ENCODE data around the gene CHRND.

CHRND gene

DNA sequence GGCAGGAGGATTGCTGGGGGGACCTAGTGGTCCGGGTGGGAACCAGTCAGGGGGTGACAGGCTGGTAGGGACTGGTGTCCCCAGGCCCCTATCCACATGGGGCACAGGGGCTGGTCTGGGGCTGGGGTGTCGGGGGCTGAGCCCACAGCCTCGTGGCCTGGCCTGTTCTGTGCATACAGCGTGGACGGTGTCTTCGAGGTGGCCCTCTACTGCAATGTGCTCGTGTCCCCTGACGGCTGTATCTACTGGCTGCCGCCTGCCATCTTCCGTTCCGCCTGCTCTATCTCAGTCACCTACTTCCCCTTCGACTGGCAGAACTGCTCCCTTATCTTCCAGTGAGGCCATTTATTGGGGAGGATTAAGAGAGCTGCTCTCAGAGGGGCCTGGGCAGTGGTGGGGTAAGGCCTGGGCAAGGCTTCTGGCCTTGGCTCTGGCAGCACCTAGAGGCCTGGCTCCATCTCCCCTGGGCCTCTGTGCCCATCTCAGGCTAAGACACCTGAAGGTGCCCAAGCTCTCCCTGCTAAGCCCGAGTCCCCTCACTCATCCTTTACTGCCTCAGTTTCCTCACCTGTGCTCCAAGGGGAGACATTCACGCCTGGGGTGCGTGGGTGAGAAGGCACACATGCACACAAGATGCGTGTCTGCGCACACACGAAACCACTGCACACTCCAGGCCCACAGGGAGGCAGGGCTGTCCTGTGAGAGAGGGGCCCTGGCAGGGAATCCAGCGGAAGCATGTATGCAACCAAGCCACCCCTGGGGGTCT lies 15.4 kb downstream of the CHRND start:
- Histone ChIP-seq H3K23ac (ENCODE audit: low read depth, low read length, poor library complexity) (no peak overlapping the region), H3K4me2 (ENCODE audit: insufficient read depth, low read length, poor library complexity, severe bottlenecking) (no peak overlapping the region), H2BK12ac (ENCODE audit: low read length) (no peak overlapping the region), H2AK5ac (ENCODE audit: low read depth, low read length) (no peak overlapping the region), H3K14ac (ENCODE audit: low read length) (no peak overlapping the region), H4K8ac (ENCODE audit: low read depth, low read length) (no peak overlapping the region), H3K27me3 (ENCODE audit: control insufficient read depth in 3 of 3, insufficient read depth in 3 of 3, low read depth in 1 of 3, low read length in 3 of 3) (no peaks in the 10 kb centered on the region), H2BK5ac (ENCODE audit: low read length) (no peak overlapping the region), H4K91ac (ENCODE audit: low read depth, low read length, poor library complexity) (no peak overlapping the region), H3K36me3 (replicated peaks in 1 of 2; ENCODE audit: control insufficient read depth in 2 of 2, insufficient read depth in 2 of 2, low read length in 2 of 2) (peaks cover 5 to 15% of the 10 kb centered on the region in 2 donors), H3K79me1 (ENCODE audit: low read depth, low read length) (peaks cover 5% of the 10 kb centered on the region), H3K9me3 (replicated peaks in 1 of 2; ENCODE audit: control insufficient read depth in 2 of 2, insufficient read depth in 1 of 2, low read depth in 1 of 2, low read length in 2 of 2) (no peaks in the 10 kb centered on the region), H3K9ac (ENCODE audit: low read depth, low read length, poor library complexity) (no peak overlapping the region), H2AFZ (ENCODE audit: low read length) (no peak overlapping the region), H3K18ac (ENCODE audit: low read length) (no peak overlapping the region), H3K4ac (ENCODE audit: low read length) (no peak overlapping the region), H3K4me1 (ENCODE audit: control insufficient read depth in 2 of 2, insufficient read depth in 1 of 2, low read depth in 1 of 2, low read length in 2 of 2) (peaks cover 6 to 15% of the 10 kb centered on the region in 2 donors), H2BK15ac (ENCODE audit: low read length) (no peak overlapping the region), H2BK120ac (ENCODE audit: low read depth, low read length) (no peak overlapping the region), H3K4me3 (ENCODE audit: low read length in 2 of 2) (no peak overlapping the region), H3K27ac (replicated peaks; ENCODE audit: low read length) (no peak overlapping the region)
- no CpG with 5 or more reads among the region's 19 CpGs for WGBS, 2 donors (ENCODE audit: extremely low coverage in 2 of 2, insufficient read length in 2 of 2, insufficient replicate concordance in 1 of 2)
- DNase-seq (ENCODE audit: low spot score) = no peak

DNA sequence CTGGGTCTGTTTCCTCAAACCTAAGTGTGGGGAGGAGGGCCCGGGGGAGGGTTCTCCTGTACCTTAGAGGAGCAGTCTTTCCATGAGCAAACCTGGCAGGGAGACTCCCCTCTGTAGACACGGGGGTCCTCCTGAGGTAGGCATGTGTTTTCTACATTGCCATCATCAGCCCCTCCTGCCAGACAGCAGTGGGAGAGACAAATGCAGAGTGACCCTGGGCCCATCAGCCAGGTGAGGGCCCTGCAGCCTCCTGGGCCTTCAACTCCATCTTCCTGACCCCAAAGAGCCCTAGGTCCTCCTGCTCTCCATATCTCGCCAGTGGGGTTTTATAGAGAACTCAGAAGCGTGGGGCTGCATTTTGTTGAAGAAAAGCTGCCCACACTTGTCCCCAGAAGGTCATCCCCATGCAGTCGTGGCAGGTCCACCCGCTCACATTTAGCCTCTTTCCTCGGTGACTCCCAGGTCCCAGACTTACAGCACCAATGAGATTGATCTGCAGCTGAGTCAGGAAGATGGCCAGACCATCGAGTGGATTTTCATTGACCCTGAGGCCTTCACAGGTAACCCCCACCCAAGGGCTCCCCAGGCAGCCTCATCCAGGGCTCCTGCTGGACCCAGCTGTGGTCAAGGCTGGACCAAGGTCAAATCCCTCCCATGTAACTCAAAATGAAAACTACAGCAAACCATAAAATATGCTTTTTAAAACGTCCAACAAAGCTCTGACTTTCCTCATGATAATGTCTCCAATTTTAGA lies 16.2 kb downstream of the CHRND start:
- no peak overlapping the region for H2AFZ ChIP-seq (ENCODE audit: low read length)
- DNase-seq (ENCODE audit: low spot score) = no peak
- peaks cover 11 to 23% of the 10 kb centered on the region in 2 donors for H3K36me3 ChIP-seq (replicated peaks in 1 of 2; ENCODE audit: control insufficient read depth in 2 of 2, insufficient read depth in 2 of 2, low read length in 2 of 2)
- H3K23ac ChIP-seq (ENCODE audit: low read depth, low read length, poor library complexity) = no peak overlapping the region
- no CpG with 5 or more reads among the region's 9 CpGs for whole genome bisulfite sequencing, 2 donors (ENCODE audit: extremely low coverage in 2 of 2, insufficient read length in 2 of 2, insufficient replicate concordance in 1 of 2)
- H3K4me3 ChIP-seq (ENCODE audit: low read length in 2 of 2) = no peak overlapping the region
- no peak overlapping the region for H2BK120ac ChIP-seq (ENCODE audit: low read depth, low read length)
- no peak overlapping the region for H2AK5ac ChIP-seq (ENCODE audit: low read depth, low read length)
- no peak overlapping the region for H3K4ac ChIP-seq (ENCODE audit: low read length)
- H2BK12ac ChIP-seq (ENCODE audit: low read length) = no peak overlapping the region
- H3K79me1 ChIP-seq (ENCODE audit: low read depth, low read length) = peaks cover 6% of the 10 kb centered on the region
- H3K18ac ChIP-seq (ENCODE audit: low read length) = peak overlapping the region; percentile 11
- H3K9ac ChIP-seq (ENCODE audit: low read depth, low read length, poor library complexity) = no peak overlapping the region
- H3K9me3 ChIP-seq (replicated peaks in 1 of 2; ENCODE audit: control insufficient read depth in 2 of 2, insufficient read depth in 1 of 2, low read depth in 1 of 2, low read length in 2 of 2) = no peaks in the 10 kb centered on the region
- no peak overlapping the region for H3K27ac ChIP-seq (replicated peaks; ENCODE audit: low read length)
- H4K91ac ChIP-seq (ENCODE audit: low read depth, low read length, poor library complexity) = no peak overlapping the region
- H4K8ac ChIP-seq (ENCODE audit: low read depth, low read length) = no peak overlapping the region
- H3K14ac ChIP-seq (ENCODE audit: low read length) = no peak overlapping the region
- no peak overlapping the region for H2BK5ac ChIP-seq (ENCODE audit: low read length)
- peaks cover 6 to 15% of the 10 kb centered on the region in 2 donors for H3K4me1 ChIP-seq (ENCODE audit: control insufficient read depth in 2 of 2, insufficient read depth in 1 of 2, low read depth in 1 of 2, low read length in 2 of 2)
- no peak overlapping the region for H2BK15ac ChIP-seq (ENCODE audit: low read length)
- no peaks in the 10 kb centered on the region for H3K27me3 ChIP-seq (ENCODE audit: control insufficient read depth in 3 of 3, insufficient read depth in 3 of 3, low read depth in 1 of 3, low read length in 3 of 3)
- H3K4me2 ChIP-seq (ENCODE audit: insufficient read depth, low read length, poor library complexity, severe bottlenecking) = no peak overlapping the region

DNA sequence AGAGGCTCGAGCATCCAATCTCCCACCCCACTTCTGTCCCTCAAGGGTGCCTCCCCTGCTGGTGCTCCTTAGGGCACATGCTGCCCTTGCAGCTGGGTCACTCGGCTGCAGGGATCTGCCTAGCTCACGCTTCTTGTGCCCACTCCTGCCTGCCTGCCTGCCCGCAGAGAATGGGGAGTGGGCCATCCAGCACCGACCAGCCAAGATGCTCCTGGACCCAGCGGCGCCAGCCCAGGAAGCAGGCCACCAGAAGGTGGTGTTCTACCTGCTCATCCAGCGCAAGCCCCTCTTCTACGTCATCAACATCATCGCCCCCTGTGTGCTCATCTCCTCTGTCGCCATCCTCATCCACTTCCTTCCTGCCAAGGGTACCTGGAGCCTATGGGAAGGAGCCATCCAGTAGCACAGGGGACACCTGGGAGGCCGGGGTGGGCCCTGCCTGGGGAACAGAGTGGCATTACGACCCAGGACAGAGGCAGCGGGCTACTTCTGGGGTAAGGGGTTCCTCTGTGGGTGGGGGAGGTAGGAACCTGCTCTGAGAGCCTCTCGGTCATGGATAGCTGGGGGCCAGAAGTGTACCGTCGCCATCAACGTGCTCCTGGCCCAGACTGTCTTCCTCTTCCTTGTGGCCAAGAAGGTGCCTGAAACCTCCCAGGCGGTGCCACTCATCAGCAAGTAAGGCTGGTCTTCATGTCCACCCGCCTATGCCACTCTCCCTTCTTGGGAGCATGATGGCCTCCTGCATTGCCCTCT lies 16.9 kb downstream of the CHRND start:
- Histone ChIP-seq H3K4ac (ENCODE audit: low read length) (no peak overlapping the region), H3K79me1 (ENCODE audit: low read depth, low read length) (peaks cover 6% of the 10 kb centered on the region), H2BK120ac (ENCODE audit: low read depth, low read length) (no peak overlapping the region), H2BK5ac (ENCODE audit: low read length) (no peak overlapping the region), H4K91ac (ENCODE audit: low read depth, low read length, poor library complexity) (no peak overlapping the region), H3K14ac (ENCODE audit: low read length) (no peak overlapping the region), H3K36me3 (replicated peaks in 1 of 2; ENCODE audit: control insufficient read depth in 2 of 2, insufficient read depth in 2 of 2, low read length in 2 of 2) (peaks cover 13 to 30% of the 10 kb centered on the region in 2 donors), H3K27ac (replicated peaks; ENCODE audit: low read length) (no peak overlapping the region), H4K8ac (ENCODE audit: low read depth, low read length) (no peak overlapping the region), H3K23ac (ENCODE audit: low read depth, low read length, poor library complexity) (peak overlapping the region; percentile 47), H3K4me1 (ENCODE audit: control insufficient read depth in 2 of 2, insufficient read depth in 1 of 2, low read depth in 1 of 2, low read length in 2 of 2) (peaks cover 6 to 15% of the 10 kb centered on the region in 2 donors), H2AFZ (ENCODE audit: low read length) (no peak overlapping the region), H3K27me3 (ENCODE audit: control insufficient read depth in 3 of 3, insufficient read depth in 3 of 3, low read depth in 1 of 3, low read length in 3 of 3) (no peaks in the 10 kb centered on the region), H3K4me3 (ENCODE audit: low read length in 2 of 2) (no peak overlapping the region), H3K4me2 (ENCODE audit: insufficient read depth, low read length, poor library complexity, severe bottlenecking) (no peak overlapping the region), H3K9me3 (replicated peaks in 1 of 2; ENCODE audit: control insufficient read depth in 2 of 2, insufficient read depth in 1 of 2, low read depth in 1 of 2, low read length in 2 of 2) (peaks cover 0 to 6% of the 10 kb centered on the region in 2 donors), H3K9ac (ENCODE audit: low read depth, low read length, poor library complexity) (no peak overlapping the region), H2BK12ac (ENCODE audit: low read length) (no peak overlapping the region), H2BK15ac (ENCODE audit: low read length) (no peak overlapping the region), H2AK5ac (ENCODE audit: low read depth, low read length) (peak overlapping the region; percentile 22), H3K18ac (ENCODE audit: low read length) (no peak overlapping the region)
- no CpG with 5 or more reads among the region's 20 CpGs for WGBS, 2 donors (ENCODE audit: extremely low coverage in 2 of 2, insufficient read length in 2 of 2, insufficient replicate concordance in 1 of 2)
- DNase-seq (ENCODE audit: low spot score) = no peak

Data from neuronal stem cell (in vitro differentiated cells).